H1 (cell line): ENCODE measurements around the gene MAGI1. TPM values are rescaled to one million over a fixed set of nuclear protein-coding genes. Genes with fewer than 3 reads are reported as not detected.
A peak's percentile ranks its signal among the peaks of the same experiment; 100 is the strongest.

ENCODE experiments used
- CTCF ChIA-PET: fragments of 300-600 bp; sonication (Branson Sonifier 250); formaldehyde crosslinking; loops from one replicate; lab custom pipeline; 2021; ENCODE audit not compliant: partially characterized antibody; lab: Charles Lee
- POLR2A ChIA-PET: fragments of 300-600 bp; sonication (Branson Sonifier 250); formaldehyde crosslinking; loops from one replicate; lab custom pipeline; 2021; ENCODE audit warnings: inconsistent platforms; ENCODE audit not compliant: partially characterized antibody; lab: Charles Lee
- DNase-seq, 2 experiments: peaks; one replicate each; pipeline versions ENCODE4 v3.0.0 to v3.0.0-alpha.2; 2010 to 2022; ENCODE audit warnings: low spot score in 2 of 2, low read depth in 1 of 2, mixed read lengths in 1 of 2
- FAIRE-seq: peaks from 2 replicates; lab custom pipeline; 2011; peaks lifted over from hg19 to GRCh38; lab: Jason Lieb, UNC
- H2AFZ ChIP-seq: 2 replicates; pipeline ENCODE4 v1.8.1; 2012; ENCODE audit warnings: low read length, inconsistent platforms
- H2AK5ac ChIP-seq: 2 replicates; pipeline ENCODE4 v1.6.1; 2013; ENCODE audit warnings: low read depth, low read length
- H2BK120ac ChIP-seq: replicated peaks from 2 replicates; pipeline ENCODE3; 2013; ENCODE audit warnings: low read depth, low read length, inconsistent platforms
- H2BK12ac ChIP-seq: 2 replicates; pipeline ENCODE4 v1.6.1; 2013; ENCODE audit warnings: low read depth, low read length
- H2BK15ac ChIP-seq: 2 replicates; pipeline ENCODE4 v1.6.1; 2013; ENCODE audit warnings: low read length
- H2BK20ac ChIP-seq: 2 replicates; pipeline ENCODE4 v1.6.1; 2013; ENCODE audit warnings: low read length
- H2BK5ac ChIP-seq: 2 replicates; pipeline ENCODE4 v1.6.1; 2013; ENCODE audit warnings: low read depth, low read length
- H3K14ac ChIP-seq: 2 replicates; pipeline ENCODE4 v1.6.1; 2013; ENCODE audit warnings: inconsistent platforms; ENCODE audit not compliant: insufficient read length
- H3K18ac ChIP-seq: 2 replicates; pipeline ENCODE4 v1.6.1; 2013; ENCODE audit warnings: low read length; ENCODE audit errors: extremely low read depth
- H3K23ac ChIP-seq: 2 replicates; pipeline ENCODE4 v1.6.1; 2013; ENCODE audit warnings: inconsistent platforms; ENCODE audit not compliant: insufficient read length
- H3K23me2 ChIP-seq: 2 replicates; pipeline ENCODE4 v1.6.1; 2013; ENCODE audit warnings: low read depth, low read length
- H3K27ac ChIP-seq: 2 replicates; pipeline ENCODE4 v1.6.1; 2011; ENCODE audit warnings: low read depth, low read length, inconsistent platforms
- H3K27me3 ChIP-seq, 4 experiments: replicated peaks in 1 of 4; 1 replicate in 1 of 4; 2 replicates in 3 of 4; pipeline versions ENCODE4 v1.6.1 to v1.8.1; 2011 to 2013; ENCODE audit warnings: low read length in 3 of 4, mild to moderate bottlenecking in 3 of 4, inconsistent platforms in 2 of 4, mixed read lengths in 2 of 4, moderate library complexity in 1 of 4; ENCODE audit not compliant: control insufficient read depth in 3 of 4, insufficient read depth in 3 of 4; ENCODE audit errors: extremely low read depth in 1 of 4
- H3K36me3 ChIP-seq, 4 experiments: 2 replicates each; pipeline versions ENCODE4 v1.6.1 to v1.8.1; 2011 to 2013; ENCODE audit warnings: mild to moderate bottlenecking in 4 of 4, low read length in 3 of 4, moderate library complexity in 2 of 4, control low read depth in 1 of 4, inconsistent platforms in 1 of 4; ENCODE audit not compliant: insufficient read depth in 4 of 4, control insufficient read depth in 2 of 4
- H3K4ac ChIP-seq: replicated peaks from 2 replicates; pipeline ENCODE3; 2013; ENCODE audit warnings: low read length, low read depth, mixed read lengths, inconsistent platforms; ENCODE audit not compliant: insufficient read length
- H3K4me1 ChIP-seq, 4 experiments: replicated peaks in 1 of 4; 1 replicate in 1 of 4; 2 replicates in 3 of 4; pipeline versions ENCODE4 v1.6.1 to v1.8.1; 2011 to 2013; ENCODE audit warnings: low read length in 3 of 4, inconsistent platforms in 2 of 4, mixed read lengths in 1 of 4; ENCODE audit not compliant: insufficient read depth in 4 of 4, control insufficient read depth in 3 of 4
- H3K4me2 ChIP-seq, 2 experiments: 2 replicates each; pipeline versions ENCODE4 v1.6.1 to v1.8.1; 2011 to 2013; ENCODE audit warnings: low read depth in 2 of 2, low read length in 2 of 2, control low read depth in 1 of 2, inconsistent platforms in 1 of 2, mild to moderate bottlenecking in 1 of 2; ENCODE audit not compliant: insufficient read depth in 1 of 2
- H3K4me3 ChIP-seq, 4 experiments: fragments of 200-600, 300-600 bp in 1 of 4; sonication (generic), shearing (Covaris generic), sonication (Bioruptor Twin) in 1 of 4; 2 replicates each; pipeline versions ENCODE4 v1.5.1 to v1.8.1; 2011 to 2016; ENCODE audit warnings: low read length in 4 of 4, low read depth in 3 of 4, control low read depth in 2 of 4, inconsistent platforms in 2 of 4, mild to moderate bottlenecking in 2 of 4, mixed read lengths in 1 of 4, moderate library complexity in 1 of 4; ENCODE audit not compliant: insufficient read depth in 2 of 4; ENCODE audit errors: extremely low read depth in 1 of 4
- H3K56ac ChIP-seq: replicated peaks from 2 replicates; pipeline ENCODE3; 2013; ENCODE audit warnings: low read depth, mild to moderate bottlenecking, mixed read lengths, low read length, inconsistent platforms; ENCODE audit not compliant: insufficient read length
- H3K79me1 ChIP-seq: 2 replicates; pipeline ENCODE4 v1.6.1; 2013; ENCODE audit warnings: low read depth, low read length, control low read depth
- H3K79me2 ChIP-seq, 2 experiments: 2 replicates each; pipeline versions ENCODE4 v1.6.1 to v1.8.1; 2012 to 2013; ENCODE audit warnings: low read length in 2 of 2, mild to moderate bottlenecking in 2 of 2, inconsistent platforms in 1 of 2; ENCODE audit not compliant: insufficient read depth in 2 of 2, control insufficient read depth in 1 of 2
- H3K9ac ChIP-seq, 4 experiments: replicated peaks in 1 of 4; 1 replicate in 1 of 4; 2 replicates in 3 of 4; pipeline versions ENCODE4 v1.6.1 to v1.8.1; 2011 to 2013; ENCODE audit warnings: low read depth in 3 of 4, low read length in 3 of 4, control low read depth in 2 of 4, mild to moderate bottlenecking in 2 of 4, moderate library complexity in 2 of 4, inconsistent platforms in 1 of 4; ENCODE audit errors: extremely low read depth in 1 of 4
- H3K9me3 ChIP-seq, 2 experiments: 2 replicates each; pipeline versions ENCODE4 v1.6.1 to v1.8.1; 2012 to 2013; ENCODE audit warnings: mild to moderate bottlenecking in 2 of 2, moderate library complexity in 2 of 2, control low read depth in 1 of 2, inconsistent platforms in 1 of 2, low read depth in 1 of 2, low read length in 1 of 2, mixed read lengths in 1 of 2; ENCODE audit not compliant: insufficient read depth in 2 of 2
- H4K20me1 ChIP-seq, 2 experiments: replicated peaks in 1 of 2; 2 replicates each; pipeline versions ENCODE3 to v1.8.1; 2011 to 2013; ENCODE audit warnings: inconsistent platforms in 2 of 2, low read length in 2 of 2, mild to moderate bottlenecking in 1 of 2; ENCODE audit not compliant: insufficient read depth in 2 of 2, control insufficient read depth in 1 of 2
- H4K5ac ChIP-seq: 2 replicates; pipeline ENCODE4 v1.6.1; 2013; ENCODE audit warnings: low read length, low read depth, mixed read lengths, inconsistent platforms; ENCODE audit not compliant: insufficient read length
- H4K8ac ChIP-seq: 2 replicates; pipeline ENCODE4 v1.8.0; 2013; ENCODE audit warnings: mild to moderate bottlenecking, moderate library complexity, low read length, inconsistent platforms; ENCODE audit not compliant: insufficient read depth; ENCODE audit errors: extremely low read depth
- H4K91ac ChIP-seq: replicated peaks from 2 replicates; pipeline ENCODE3; 2013; ENCODE audit warnings: low read length, mixed read lengths, inconsistent platforms; ENCODE audit not compliant: insufficient read length
- CBX8 ChIP-seq: fragments of 300-800, 300-1000 bp; sonication (generic); IDR thresholded peaks from 2 replicates; pipeline ENCODE4 v1.7.1; 2016; ENCODE audit warnings: low read depth, low read length, borderline replicate concordance
- WGBS, 2 experiments: shearing (Covaris generic) in 1 of 2; methylation state at CpG; one replicate each; pipeline versions ENCODE4 v1.1.6 to v1.1.7; 2013 to 2015; ENCODE audit warnings: low lambda C conversion rate in 2 of 2, mixed read lengths in 2 of 2, inconsistent platforms in 1 of 2, low coverage in 1 of 2, missing lambda C conversion rate in 1 of 2; ENCODE audit not compliant: insufficient replicate concordance in 2 of 2, insufficient coverage in 1 of 2, insufficient read length in 1 of 2; ENCODE audit errors: extremely low coverage in 1 of 2, missing lambda C conversion rate in 1 of 2; 5-methylcytosine and 5-hydroxymethylcytosine counted together
- polyA plus RNA-seq, 7 experiments: library from polyadenylated mRNA; depleted of rRNA in 3 of 7; stranded (reverse) in 5 of 7; unstranded in 2 of 7; fragments of >200 nt in 5 of 7; fragments of 200-250 nt in 2 of 7; gene quantifications; 1 replicate in 5 of 7; 2 replicates in 1 of 7; 4 replicates in 1 of 7; pipeline versions ENCODE4 v1.2.1 to v1.2.3, GENCODE V29; 2011 to 2013; ENCODE audit warnings: missing spikeins in 2 of 7, mixed read lengths in 2 of 7
- total RNA-seq: library from RNA; stranded (reverse); fragmentation: NEBNext Ultra II Directional; extraction: Animal tissue kit (Norgen Biotek cat#: 25700); gene quantifications from 2 replicates; pipeline ENCODE4 v1.2.1, GENCODE V29; 2021

Gene MAGI1
- total and polyA plus RNA-seq, 2 of the 8 experiments (the other 6 are each of a cell fraction or from before 2014, with no cell fraction given), result 19.8 to 78.0 TPM

- peaks cover 0 to 1% (median 0%) of the 10 kb centered on the region in 4 experiments; a peak in 1 of 7 replicates for H3K27me3 ChIP-seq
These were observed 271.2 kb downstream of the MAGI1 start for GRCh38 chr3:65767551-65767950.

More at GRCh38 chr3:65767551-65767950, 271.2 kb downstream of the MAGI1 start:
- no peak for TF ChIP-seq CBX8
- Histone ChIP-seq H2BK5ac (no peak overlapping the region), H4K20me1 (no peaks in the 10 kb centered on the region), H3K79me1 (no peaks in the 10 kb centered on the region), H3K4me1 (peaks cover 0 to 8% (median 1%) of the 10 kb centered on the region in 4 experiments; a peak in 3 of 7 replicates), H2BK20ac (0 out of 2 replicates have a peak overlapping the region, but pooled peaks have one; percentile 55), H4K91ac (no peak overlapping the region), H3K18ac (no peak overlapping the region), H4K5ac (no peak overlapping the region), H4K8ac (no peak overlapping the region), H3K4ac (no peak overlapping the region), H3K4me2 (no peak overlapping the region), H3K14ac (no peak overlapping the region), H3K23me2 (no peaks in the 10 kb centered on the region), H3K9ac (no peak overlapping the region), H3K27ac (no peak overlapping the region), H2BK15ac (no peak overlapping the region), H2BK12ac (no peak overlapping the region), H3K56ac (no peak overlapping the region), H3K79me2 (no peaks in the 10 kb centered on the region; a peak in 1 of 4 replicates), H2AK5ac (no peak overlapping the region), H3K36me3 (no peaks in the 10 kb centered on the region), H3K4me3 (no peak overlapping the region), H2AFZ (no peak overlapping the region), H3K23ac (no peak overlapping the region), H3K9me3 (no peaks in the 10 kb centered on the region), H2BK120ac (no peak overlapping the region)
- ChIA-PET CTCF (interaction anchor here (0.6 kb wide), 1 partner anchor 183 kb away, joined by 3 read pairs; no protein-coding TSS in a partner anchor), POLR2A (interaction anchor here (0.6 kb wide), 1 partner anchor 13 kb away, joined by 3 read pairs; no protein-coding TSS in a partner anchor)
- 73% methylated on average over 1 of the region's 1 CpG; no CpG with 5 or more reads in 1 of the 2 experiments for WGBS, 2 experiments
- DNase-seq (no peak), FAIRE-seq (no peak)
